ENCODE results near the gene LIMS2.

DNA sequence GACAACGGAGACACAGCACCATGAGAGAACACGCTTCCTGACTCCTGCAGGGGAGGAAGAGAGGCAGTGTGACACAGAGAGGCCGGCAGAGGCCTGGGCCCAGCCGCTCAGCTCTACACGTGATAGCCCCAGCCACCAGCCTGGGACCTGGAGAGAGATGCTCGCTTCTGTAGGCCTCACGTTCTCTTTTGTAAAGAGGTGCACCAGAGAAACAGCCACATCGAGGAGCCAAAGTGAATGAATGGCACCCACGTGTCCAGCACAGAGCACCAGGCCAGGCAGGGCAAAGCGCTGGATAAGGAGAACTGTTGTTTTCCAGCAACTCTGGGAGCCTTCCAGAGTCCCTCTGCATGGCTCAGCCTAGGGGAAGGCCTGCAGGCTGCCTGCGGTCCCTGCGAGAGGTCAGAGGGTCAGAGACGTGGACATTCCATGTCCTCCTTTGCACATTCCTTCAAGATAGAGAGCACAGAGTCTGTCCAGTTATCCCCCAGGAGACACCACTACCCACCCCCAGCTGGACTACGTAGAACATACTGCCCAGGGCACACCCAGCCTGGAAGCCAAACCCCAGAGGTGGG, 14.2 kb downstream of the LIMS2 start:
- TF ChIP-seq, protein P1, sequence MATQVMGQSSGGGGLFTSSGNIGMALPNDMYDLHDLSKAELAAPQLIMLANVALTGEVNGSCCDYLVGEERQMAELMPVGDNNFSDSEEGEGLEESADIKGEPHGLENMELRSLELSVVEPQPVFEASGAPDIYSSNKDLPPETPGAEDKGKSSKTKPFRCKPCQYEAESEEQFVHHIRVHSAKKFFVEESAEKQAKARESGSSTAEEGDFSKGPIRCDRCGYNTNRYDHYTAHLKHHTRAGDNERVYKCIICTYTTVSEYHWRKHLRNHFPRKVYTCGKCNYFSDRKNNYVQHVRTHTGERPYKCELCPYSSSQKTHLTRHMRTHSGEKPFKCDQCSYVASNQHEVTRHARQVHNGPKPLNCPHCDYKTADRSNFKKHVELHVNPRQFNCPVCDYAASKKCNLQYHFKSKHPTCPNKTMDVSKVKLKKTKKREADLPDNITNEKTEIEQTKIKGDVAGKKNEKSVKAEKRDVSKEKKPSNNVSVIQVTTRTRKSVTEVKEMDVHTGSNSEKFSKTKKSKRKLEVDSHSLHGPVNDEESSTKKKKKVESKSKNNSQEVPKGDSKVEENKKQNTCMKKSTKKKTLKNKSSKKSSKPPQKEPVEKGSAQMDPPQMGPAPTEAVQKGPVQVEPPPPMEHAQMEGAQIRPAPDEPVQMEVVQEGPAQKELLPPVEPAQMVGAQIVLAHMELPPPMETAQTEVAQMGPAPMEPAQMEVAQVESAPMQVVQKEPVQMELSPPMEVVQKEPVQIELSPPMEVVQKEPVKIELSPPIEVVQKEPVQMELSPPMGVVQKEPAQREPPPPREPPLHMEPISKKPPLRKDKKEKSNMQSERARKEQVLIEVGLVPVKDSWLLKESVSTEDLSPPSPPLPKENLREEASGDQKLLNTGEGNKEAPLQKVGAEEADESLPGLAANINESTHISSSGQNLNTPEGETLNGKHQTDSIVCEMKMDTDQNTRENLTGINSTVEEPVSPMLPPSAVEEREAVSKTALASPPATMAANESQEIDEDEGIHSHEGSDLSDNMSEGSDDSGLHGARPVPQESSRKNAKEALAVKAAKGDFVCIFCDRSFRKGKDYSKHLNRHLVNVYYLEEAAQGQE (IDR thresholded peaks at IDR 0.05; ENCODE audit: insufficient read depth in 1 of 2, low read depth in 2 of 2, low read length in 1 of 2): no peak
- TF ChIP-seq, protein P2, sequence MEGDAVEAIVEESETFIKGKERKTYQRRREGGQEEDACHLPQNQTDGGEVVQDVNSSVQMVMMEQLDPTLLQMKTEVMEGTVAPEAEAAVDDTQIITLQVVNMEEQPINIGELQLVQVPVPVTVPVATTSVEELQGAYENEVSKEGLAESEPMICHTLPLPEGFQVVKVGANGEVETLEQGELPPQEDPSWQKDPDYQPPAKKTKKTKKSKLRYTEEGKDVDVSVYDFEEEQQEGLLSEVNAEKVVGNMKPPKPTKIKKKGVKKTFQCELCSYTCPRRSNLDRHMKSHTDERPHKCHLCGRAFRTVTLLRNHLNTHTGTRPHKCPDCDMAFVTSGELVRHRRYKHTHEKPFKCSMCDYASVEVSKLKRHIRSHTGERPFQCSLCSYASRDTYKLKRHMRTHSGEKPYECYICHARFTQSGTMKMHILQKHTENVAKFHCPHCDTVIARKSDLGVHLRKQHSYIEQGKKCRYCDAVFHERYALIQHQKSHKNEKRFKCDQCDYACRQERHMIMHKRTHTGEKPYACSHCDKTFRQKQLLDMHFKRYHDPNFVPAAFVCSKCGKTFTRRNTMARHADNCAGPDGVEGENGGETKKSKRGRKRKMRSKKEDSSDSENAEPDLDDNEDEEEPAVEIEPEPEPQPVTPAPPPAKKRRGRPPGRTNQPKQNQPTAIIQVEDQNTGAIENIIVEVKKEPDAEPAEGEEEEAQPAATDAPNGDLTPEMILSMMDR (IDR thresholded peaks at IDR 0.05): no peak

All from Panc1 (cell line).